SK-N-SH (cell line): ENCODE results near the gene DTNA. TPM values are rescaled to one million over a fixed set of nuclear protein-coding genes. Genes with fewer than 3 reads are reported as not detected.

Experiments
- CTCF ChIA-PET: fragments of 300-600, 350-600 bp; formaldehyde crosslinking; extraction: SDS; loops from one replicate; lab custom pipeline; 2021; lab: Yijun Ruan, JAX
- POLR2A ChIA-PET: fragments of 350-600 bp; sonication (Branson Sonifier 250); formaldehyde crosslinking; extraction: SDS; loops from one replicate; lab custom pipeline; 2020; ENCODE audit warnings: antibody characterized with exemption, inconsistent platforms; lab: Yijun Ruan, JAX
- DNase-seq: peaks from one replicate; pipeline ENCODE4 v3.0.0; 2012
- H2AFZ ChIP-seq: fragments of 200-600 bp; sonication (generic); 2 replicates; pipeline ENCODE4 v1.8.1; 2016; ENCODE audit warnings: antibody characterized with exemption, mild to moderate bottlenecking, low read depth
- H3F3A ChIP-seq: fragments of 200-600 bp; sonication (generic); replicated peaks from 2 replicates; pipeline ENCODE3; 2016; ENCODE audit warnings: antibody characterized with exemption, mild to moderate bottlenecking; ENCODE audit not compliant: insufficient read depth
- H3K27ac ChIP-seq, 2 experiments: fragments of 200-500 bp in 1 of 2; fragments of 200-600 bp in 1 of 2; sonication (Bioruptor generic) in 1 of 2; sonication (generic), shearing (Covaris generic) in 1 of 2; 2 replicates each; pipeline versions ENCODE4 v1.5.1 to v1.6.1; 2014 to 2016; ENCODE audit warnings: low read depth in 2 of 2, inconsistent platforms in 1 of 2, low read length in 1 of 2, mild to moderate bottlenecking in 1 of 2, mixed read lengths in 1 of 2
- H3K27me3 ChIP-seq: fragments of 200-600 bp; sonication (generic), shearing (Covaris generic); 2 replicates; pipeline ENCODE4 v1.6.1; 2016; ENCODE audit warnings: mixed run types; ENCODE audit not compliant: insufficient read depth
- H3K36me3 ChIP-seq, 2 experiments: fragments of 200-500 bp in 1 of 2; fragments of 200-600 bp in 1 of 2; sonication (Bioruptor generic) in 1 of 2; sonication (generic) in 1 of 2; replicated peaks in 1 of 2; 2 replicates each; pipeline versions ENCODE3 to v1.5.1; 2014 to 2016; ENCODE audit warnings: low read length in 1 of 2, mild to moderate bottlenecking in 1 of 2; ENCODE audit not compliant: insufficient read depth in 2 of 2, control insufficient read depth in 1 of 2
- H3K4me1 ChIP-seq, 2 experiments: fragments of 200-500 bp in 1 of 2; fragments of 200-600 bp in 1 of 2; sonication (Bioruptor generic) in 1 of 2; sonication (generic), shearing (Covaris generic) in 1 of 2; 2 replicates each; pipeline versions ENCODE4 v1.5.1 to v1.6.1; 2014 to 2016; ENCODE audit warnings: low read depth in 1 of 2, low read length in 1 of 2, mixed run types in 1 of 2; ENCODE audit not compliant: insufficient read depth in 2 of 2, control insufficient read depth in 1 of 2
- H3K4me2 ChIP-seq: fragments of 200-600 bp; sonication (generic), shearing (Covaris generic); 2 replicates; pipeline ENCODE4 v1.6.1; 2017; ENCODE audit warnings: mixed run types
- H3K4me3 ChIP-seq, 2 experiments: fragments of 200-500 bp in 1 of 2; fragments of 200-600 bp in 1 of 2; sonication (Bioruptor generic) in 1 of 2; sonication (generic), shearing (Covaris generic) in 1 of 2; 2 replicates each; pipeline versions ENCODE4 v1.5.1 to v1.8.1; 2014 to 2016; ENCODE audit warnings: low read depth in 2 of 2, inconsistent platforms in 1 of 2, low read length in 1 of 2, mild to moderate bottlenecking in 1 of 2, mixed read lengths in 1 of 2, moderate library complexity in 1 of 2
- H3K79me2 ChIP-seq: fragments of 200-600 bp; sonication (generic); 2 replicates; pipeline ENCODE4 v1.8.1; 2017; ENCODE audit warnings: mild to moderate bottlenecking; ENCODE audit not compliant: insufficient read depth
- H3K9ac ChIP-seq: fragments of 200-600 bp; sonication (generic); 2 replicates; pipeline ENCODE4 v1.6.1; 2017; ENCODE audit warnings: mixed run types
- H3K9me2 ChIP-seq: fragments of 200-600 bp; sonication (generic); 2 replicates; pipeline ENCODE4 v1.6.1; 2017; ENCODE audit warnings: mixed run types
- H3K9me3 ChIP-seq: fragments of 200-600 bp; sonication (generic); 2 replicates; pipeline ENCODE4 v1.6.1; 2017; ENCODE audit warnings: mixed run types, mild to moderate bottlenecking, moderate library complexity
- H4K20me1 ChIP-seq: fragments of 200-600 bp; sonication (generic); 2 replicates; pipeline ENCODE4 v1.6.1; 2017; ENCODE audit warnings: mild to moderate bottlenecking, mixed run types; ENCODE audit not compliant: insufficient read depth
- CHD2 ChIP-seq: fragments of 150-350 bp; IDR thresholded peaks from 2 replicates; pipeline ENCODE4 v1.6.1; 2018; ENCODE audit warnings: low read length; ENCODE audit not compliant: partially characterized antibody
- ELF1 ChIP-seq: IDR thresholded peaks from 2 replicates; pipeline ENCODE4 v1.4.0; 2012
- EZH2phosphoT487 ChIP-seq: fragments of 200-600 bp; sonication (generic); IDR thresholded peaks from 2 replicates; pipeline ENCODE4 v1.6.1; 2017; ENCODE audit warnings: low read depth, mixed run types, mild to moderate bottlenecking, antibody characterized with exemption, moderate library complexity, borderline replicate concordance
- FOXJ3 ChIP-seq: sonication (generic); formaldehyde crosslinking; IDR thresholded peaks from 2 replicates; pipeline ENCODE4 v1.5.1; 2020; ENCODE audit warnings: mild to moderate bottlenecking, missing genetic modification reagents
- FOXM1 ChIP-seq: IDR thresholded peaks from 2 replicates; pipeline ENCODE4 v1.4.0; 2012; ENCODE audit warnings: low read depth, mild to moderate bottlenecking
- GATA2 ChIP-seq: sonication (generic); formaldehyde crosslinking; IDR thresholded peaks from 2 replicates; pipeline ENCODE4 v1.5.0; 2020; ENCODE audit warnings: mild to moderate bottlenecking, missing genetic modification reagents
- JUND ChIP-seq: IDR thresholded peaks from 2 replicates; pipeline ENCODE4 v1.4.0; 2012
- MEF2A ChIP-seq: IDR thresholded peaks from 2 replicates; pipeline ENCODE4 v1.4.0; 2012; ENCODE audit warnings: low read depth, borderline replicate concordance
- MXI1 ChIP-seq: IDR thresholded peaks from 2 replicates; pipeline ENCODE4 v1.6.1; 2012; ENCODE audit warnings: mild to moderate bottlenecking, low read depth, low read length, improper control_type of control experiment
- NFIC ChIP-seq: IDR thresholded peaks from 2 replicates; pipeline ENCODE4 v1.4.0; 2012; ENCODE audit warnings: borderline replicate concordance
- NRF1 ChIP-seq: IDR thresholded peaks from 2 replicates; pipeline ENCODE4 v1.6.1; 2012; ENCODE audit warnings: low read depth, mild to moderate bottlenecking, low read length
- RAD21 ChIP-seq: IDR thresholded peaks from 2 replicates; pipeline ENCODE4 v1.6.1; 2012; ENCODE audit warnings: mild to moderate bottlenecking, low read length
- RCOR1 ChIP-seq: fragments of 150-350 bp; IDR thresholded peaks from 2 replicates; pipeline ENCODE4 v1.6.1; 2017; ENCODE audit warnings: antibody characterized with exemption, low read length
- RFX5 ChIP-seq: IDR thresholded peaks from 2 replicates; pipeline ENCODE4 v1.6.1; 2012; ENCODE audit warnings: mild to moderate bottlenecking, improper control_type of control experiment, low read length
- RXRA ChIP-seq: IDR thresholded peaks from 2 replicates; pipeline ENCODE4 v1.4.0; 2012; ENCODE audit warnings: low read depth, mild to moderate bottlenecking, borderline replicate concordance
- SMC3 ChIP-seq: IDR thresholded peaks from 2 replicates; pipeline ENCODE4 v1.6.1; 2012; ENCODE audit warnings: low read depth, low read length, improper control_type of control experiment
- TAF1 ChIP-seq: IDR thresholded peaks from 2 replicates; pipeline ENCODE4 v1.6.1; 2012; ENCODE audit warnings: low read depth, mild to moderate bottlenecking, low read length, moderate library complexity, borderline replicate concordance
- TCF12 ChIP-seq: IDR thresholded peaks from 2 replicates; pipeline ENCODE4 v1.4.0; 2012
- whole genome bisulfite sequencing: methylation state at CpG from one replicate; pipeline ENCODE4 v1.1.6; 2017; ENCODE audit warnings: low lambda C conversion rate; 5-methylcytosine and 5-hydroxymethylcytosine counted together
- polyA plus RNA-seq, 3 experiments: library from polyadenylated mRNA; depleted of rRNA; stranded (reverse); fragments of >200 nt; gene quantifications; 2 replicates each; pipeline ENCODE4 v1.2.3, GENCODE V29; 2012
- TF ChIP-seq, protein P1 (sequence below): fragments of 200-600 bp; sonication (generic); IDR thresholded peaks from 2 replicates; pipeline ENCODE4 v1.6.1; 2017; ENCODE audit warnings: antibody characterized with exemption, mild to moderate bottlenecking, moderate library complexity
- TF ChIP-seq, protein P2 (sequence below): IDR thresholded peaks from 2 replicates; pipeline ENCODE4 v1.4.0; 2012; ENCODE audit warnings: low read depth
- TF ChIP-seq, protein P3 (sequence below): fragments of 150-350 bp; IDR thresholded peaks from 2 replicates; pipeline ENCODE4 v1.6.1; 2017; ENCODE audit warnings: antibody characterized with exemption, low read length, low read depth, borderline replicate concordance

The DTNA gene
- polyA plus RNA-seq, 1 of the 3 experiments (the other 2 are of a cell fraction), result 7.9 TPM

DNA sequence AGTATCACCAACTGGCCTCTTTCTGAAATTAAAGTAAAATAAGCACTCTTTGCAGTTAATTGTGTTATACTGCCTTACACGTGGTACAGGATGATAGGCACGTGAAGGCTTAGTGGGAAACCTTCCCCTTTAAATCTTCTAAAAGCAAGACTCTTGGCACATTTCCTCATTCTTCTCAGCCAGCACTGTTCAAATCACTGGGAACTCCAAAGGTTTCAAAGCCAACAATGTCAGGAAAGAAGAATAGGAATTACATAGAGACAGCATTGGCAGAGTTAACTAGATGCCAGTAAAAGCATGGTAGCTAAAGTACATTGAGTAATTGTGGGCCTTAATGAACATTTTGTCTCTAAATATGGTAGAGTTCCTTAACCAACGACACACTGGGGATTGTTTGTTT is 96.4 kb downstream of the DTNA start:
- Histone ChIP-seq H3K27ac (no peak overlapping the region), H3K27me3 (no peaks in the 10 kb centered on the region), H4K20me1 (no peaks in the 10 kb centered on the region), H3K4me2 (no peak overlapping the region), H3K9ac (no peak overlapping the region), H3K9me3 (no peaks in the 10 kb centered on the region), H2AFZ (no peak overlapping the region), H3K79me2 (no peaks in the 10 kb centered on the region)
- CTCF ChIA-PET, result no interaction called here
- no peak for DNase-seq
- TF ChIP-seq MEF2A (no peak), SMC3 (no peak), NFIC (no peak), MXI1 (no peak), CHD2 (no peak), RAD21 (no peak), TAF1 (no peak), RCOR1 (no peak), JUND (no peak), RXRA (no peak), EZH2phosphoT487 (no peak), RFX5 (no peak), NRF1 (no peak), GATA2 (CRISPR knock-in tag) (no peak)
- TF ChIP-seq, protein P1, sequence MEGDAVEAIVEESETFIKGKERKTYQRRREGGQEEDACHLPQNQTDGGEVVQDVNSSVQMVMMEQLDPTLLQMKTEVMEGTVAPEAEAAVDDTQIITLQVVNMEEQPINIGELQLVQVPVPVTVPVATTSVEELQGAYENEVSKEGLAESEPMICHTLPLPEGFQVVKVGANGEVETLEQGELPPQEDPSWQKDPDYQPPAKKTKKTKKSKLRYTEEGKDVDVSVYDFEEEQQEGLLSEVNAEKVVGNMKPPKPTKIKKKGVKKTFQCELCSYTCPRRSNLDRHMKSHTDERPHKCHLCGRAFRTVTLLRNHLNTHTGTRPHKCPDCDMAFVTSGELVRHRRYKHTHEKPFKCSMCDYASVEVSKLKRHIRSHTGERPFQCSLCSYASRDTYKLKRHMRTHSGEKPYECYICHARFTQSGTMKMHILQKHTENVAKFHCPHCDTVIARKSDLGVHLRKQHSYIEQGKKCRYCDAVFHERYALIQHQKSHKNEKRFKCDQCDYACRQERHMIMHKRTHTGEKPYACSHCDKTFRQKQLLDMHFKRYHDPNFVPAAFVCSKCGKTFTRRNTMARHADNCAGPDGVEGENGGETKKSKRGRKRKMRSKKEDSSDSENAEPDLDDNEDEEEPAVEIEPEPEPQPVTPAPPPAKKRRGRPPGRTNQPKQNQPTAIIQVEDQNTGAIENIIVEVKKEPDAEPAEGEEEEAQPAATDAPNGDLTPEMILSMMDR, result no peak
- TF ChIP-seq, protein P2, sequence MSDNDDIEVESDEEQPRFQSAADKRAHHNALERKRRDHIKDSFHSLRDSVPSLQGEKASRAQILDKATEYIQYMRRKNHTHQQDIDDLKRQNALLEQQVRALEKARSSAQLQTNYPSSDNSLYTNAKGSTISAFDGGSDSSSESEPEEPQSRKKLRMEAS, result no peak
- TF ChIP-seq, all 33 proteins: peak for 0
- no peaks in the 10 kb centered on the region for H3K36me3 ChIP-seq
- no peaks in the 10 kb centered on the region for H3F3A ChIP-seq
- H3K9me2 ChIP-seq, result no peaks in the 10 kb centered on the region
- H3K4me3 ChIP-seq, result no peak overlapping the region
- POLR2A ChIA-PET, result no interaction called here
- no peaks in the 10 kb centered on the region for H3K4me1 ChIP-seq
- WGBS, result 74% methylated on average over 3 of the region's 3 CpGs

DNA sequence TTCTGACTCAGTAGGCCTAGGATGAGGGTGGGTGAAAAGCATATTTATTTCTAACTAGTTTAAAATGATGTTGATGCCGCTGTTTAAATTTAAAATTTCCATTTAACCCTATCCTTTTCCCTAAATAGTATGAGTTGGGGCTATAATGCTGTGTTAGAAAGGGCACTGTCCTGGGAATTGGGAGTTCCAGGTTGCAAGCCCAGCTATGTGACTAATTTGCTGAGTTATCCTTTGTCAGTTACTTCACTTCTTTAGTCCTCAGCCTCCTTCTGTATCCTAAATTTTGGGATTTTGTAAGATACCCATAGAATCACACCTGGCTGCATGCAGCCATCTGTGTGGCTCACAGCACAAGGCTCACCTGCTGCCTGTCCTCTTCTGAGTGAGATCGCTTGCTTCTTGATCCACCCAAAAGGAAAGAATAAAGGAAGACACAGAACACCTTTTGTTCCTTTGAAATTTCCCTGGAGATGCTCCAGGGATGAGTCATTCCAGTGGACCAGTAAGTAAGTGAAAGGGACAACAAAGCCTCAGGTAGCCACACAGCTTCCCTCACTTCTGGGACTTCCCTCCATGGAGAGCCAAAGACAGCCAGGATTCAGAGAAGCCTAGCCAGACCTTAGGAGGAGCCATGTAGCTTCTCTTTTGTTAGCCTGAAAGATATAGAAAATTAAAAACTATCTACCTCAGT is 97.2 kb downstream of the DTNA start:
- Histone ChIP-seq H3K4me1 (no peaks in the 10 kb centered on the region), H3K9me3 (no peaks in the 10 kb centered on the region), H3F3A (no peaks in the 10 kb centered on the region), H3K27me3 (no peaks in the 10 kb centered on the region), H3K36me3 (no peaks in the 10 kb centered on the region), H3K4me2 (no peak overlapping the region), H3K4me3 (no peak overlapping the region), H3K27ac (no peak overlapping the region), H2AFZ (no peak overlapping the region), H3K79me2 (no peaks in the 10 kb centered on the region), H3K9ac (no peak overlapping the region), H4K20me1 (no peaks in the 10 kb centered on the region), H3K9me2 (no peaks in the 10 kb centered on the region)
- TF ChIP-seq, protein P3, sequence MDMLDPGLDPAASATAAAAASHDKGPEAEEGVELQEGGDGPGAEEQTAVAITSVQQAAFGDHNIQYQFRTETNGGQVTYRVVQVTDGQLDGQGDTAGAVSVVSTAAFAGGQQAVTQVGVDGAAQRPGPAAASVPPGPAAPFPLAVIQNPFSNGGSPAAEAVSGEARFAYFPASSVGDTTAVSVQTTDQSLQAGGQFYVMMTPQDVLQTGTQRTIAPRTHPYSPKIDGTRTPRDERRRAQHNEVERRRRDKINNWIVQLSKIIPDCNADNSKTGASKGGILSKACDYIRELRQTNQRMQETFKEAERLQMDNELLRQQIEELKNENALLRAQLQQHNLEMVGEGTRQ, result no peak
- TF ChIP-seq, protein P2, result no peak
- TF ChIP-seq RCOR1, result no peak
- no peak for TF ChIP-seq JUND
- no peak for TF ChIP-seq TCF12
- TF ChIP-seq ELF1, result no peak
- no peak for TF ChIP-seq MEF2A
- no peak for TF ChIP-seq FOXM1
- TF ChIP-seq FOXJ3 (CRISPR knock-in tag), result no peak
- TF ChIP-seq, protein P1, result no peak
- ChIA-PET POLR2A (interaction anchor here (0.6 kb wide), 1 partner anchor 22 kb away, joined by 3 read pairs; no protein-coding TSS in a partner anchor), CTCF (interaction anchor here (0.9 to 1.7 kb wide), 2 partner anchors 19 to 29 kb away, joined by 3 to 5 read pairs; no protein-coding TSS in a partner anchor)
- WGBS, result 88% methylated on average over 2 of the region's 2 CpGs
- DNase-seq, result no peak
